ENCODE measurements around the gene TBC1D22A.

GRCh38 chr22:47043835-47044721 lies 281.6 kb downstream of the TBC1D22A start:
- TF ChIP-seq CTCF (IDR thresholded peaks at IDR 0.05; ENCODE audit: low read length) (no peak), EZH2phosphoT487 (IDR thresholded peaks at IDR 0.05; ENCODE audit: low read length) (no peak)
